HG03571 (cell line): ENCODE measurements around the gene DNAJC13.

Experiments
- ATAC-seq: cut with Tn5 transposase; IDR thresholded peaks from one replicate; pipeline ENCODE4 v1.9.1; 2021; ENCODE audit not compliant: unreplicated experiment

The DNAJC13 gene

DNA sequence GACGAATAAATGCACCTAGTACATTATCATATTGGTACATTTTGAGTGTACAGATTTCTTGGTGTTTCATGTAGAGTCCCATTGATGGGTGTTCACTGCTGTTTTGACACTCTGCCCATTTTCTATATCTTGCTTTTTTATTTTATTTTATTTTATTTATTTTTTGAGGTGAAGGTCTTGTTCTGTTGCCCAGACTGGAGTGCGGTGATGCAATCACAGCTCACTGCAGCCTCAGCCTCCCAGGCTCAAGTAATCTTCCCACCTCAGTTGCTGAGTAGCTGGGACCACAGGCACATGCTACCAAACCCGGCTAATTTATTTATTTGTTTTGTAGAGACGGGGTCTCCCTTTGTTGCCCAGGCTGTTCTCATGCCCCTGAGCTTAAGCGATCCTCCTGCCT lies 44.2 kb downstream of the DNAJC13 start:
- ATAC-seq = no peak

DNA sequence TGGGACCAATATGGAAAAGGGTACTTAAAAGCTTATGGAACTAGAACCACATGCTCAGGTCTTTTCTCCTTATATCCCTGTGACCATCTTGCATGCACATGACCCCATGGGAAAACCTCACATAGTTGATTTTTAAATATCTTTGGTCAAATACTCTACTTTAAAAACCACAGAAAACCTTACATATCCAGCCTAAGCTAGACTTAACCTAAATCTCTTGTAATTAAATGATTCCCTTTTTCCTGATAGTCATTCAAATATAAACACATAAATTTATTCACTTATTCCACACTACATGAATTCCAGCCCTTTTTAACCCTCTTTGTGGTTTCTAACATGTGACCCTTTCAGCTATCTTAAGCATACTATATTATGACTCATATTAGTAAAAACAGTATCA lies 46.8 kb downstream of the DNAJC13 start:
- ATAC-seq = no peak

DNA sequence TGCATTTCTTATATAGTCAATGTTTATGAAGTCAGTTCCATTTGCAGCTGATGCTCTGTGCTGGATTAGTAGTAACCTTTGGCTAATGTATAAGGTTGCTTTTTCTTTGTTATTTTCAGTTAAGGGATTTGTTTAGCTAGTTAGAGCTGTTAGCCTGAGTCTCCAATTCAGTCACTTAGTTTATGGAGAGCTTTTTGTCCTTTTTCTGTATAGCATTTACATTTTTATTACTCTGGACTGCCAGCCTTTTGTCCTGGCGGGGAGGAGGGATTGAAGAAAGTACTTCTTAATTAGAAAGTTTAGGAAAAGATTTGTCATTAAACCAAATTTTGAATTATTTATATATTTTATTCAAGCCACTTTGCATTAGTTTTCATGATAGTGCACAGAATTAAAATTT lies 52.0 kb downstream of the DNAJC13 start:
- ATAC-seq = no peak

DNA sequence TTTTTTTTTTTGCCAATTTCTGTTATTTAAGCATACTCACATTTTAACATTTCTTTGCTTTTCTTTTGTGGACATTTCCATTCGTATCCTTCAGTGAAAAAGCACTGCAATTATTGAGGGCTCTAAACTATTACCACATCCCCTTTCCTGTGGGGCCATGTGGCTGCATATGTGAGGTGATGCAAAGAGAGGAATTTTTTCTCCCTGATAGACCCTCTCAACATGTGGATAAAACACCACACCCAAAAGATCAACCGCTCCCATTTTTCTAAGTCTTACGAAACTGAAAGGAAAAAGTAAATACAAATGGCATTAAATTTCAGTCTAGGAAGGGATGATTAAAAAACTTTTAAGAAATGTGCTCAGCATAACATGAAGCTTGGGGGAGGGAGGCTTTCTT lies 68.8 kb downstream of the DNAJC13 start:
- no peak for ATAC-seq

DNA sequence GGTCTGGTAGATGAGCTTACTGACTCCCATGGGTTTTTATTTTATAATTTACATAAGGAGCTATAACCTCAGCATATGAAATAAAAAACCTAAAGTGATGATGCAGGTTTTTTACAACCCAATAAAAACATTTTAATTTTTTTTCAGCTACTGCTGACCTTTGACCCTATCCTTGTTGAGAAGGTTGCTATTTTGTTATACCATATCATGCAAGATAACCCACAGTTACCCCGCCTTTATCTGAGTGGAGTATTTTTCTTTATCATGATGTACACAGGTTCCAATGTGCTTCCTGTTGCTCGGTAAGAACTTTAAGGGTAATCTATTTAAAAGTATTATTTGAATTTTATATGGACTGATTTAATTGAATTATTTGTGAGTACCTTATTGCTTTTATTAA lies 70.8 kb downstream of the DNAJC13 start:
- ATAC-seq = no peak

DNA sequence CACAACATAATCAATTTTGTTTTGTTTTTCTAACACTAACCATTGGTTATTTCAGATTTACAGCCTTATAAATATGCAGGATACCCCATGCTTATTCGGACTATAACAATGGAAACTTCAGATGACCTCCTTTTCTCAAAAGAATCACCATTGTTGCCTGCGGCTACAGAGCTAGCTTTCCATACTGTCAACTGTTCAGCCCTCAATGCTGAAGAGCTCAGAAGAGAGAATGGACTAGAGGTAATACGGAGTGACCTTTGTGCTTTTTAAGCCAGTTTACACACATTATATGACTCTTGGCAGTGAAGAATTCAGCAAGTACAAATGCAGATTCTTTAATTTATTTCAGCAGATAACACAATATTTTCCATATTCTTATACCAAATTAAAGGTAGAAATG lies 81.8 kb downstream of the DNAJC13 start:
- ATAC-seq = no peak

DNA sequence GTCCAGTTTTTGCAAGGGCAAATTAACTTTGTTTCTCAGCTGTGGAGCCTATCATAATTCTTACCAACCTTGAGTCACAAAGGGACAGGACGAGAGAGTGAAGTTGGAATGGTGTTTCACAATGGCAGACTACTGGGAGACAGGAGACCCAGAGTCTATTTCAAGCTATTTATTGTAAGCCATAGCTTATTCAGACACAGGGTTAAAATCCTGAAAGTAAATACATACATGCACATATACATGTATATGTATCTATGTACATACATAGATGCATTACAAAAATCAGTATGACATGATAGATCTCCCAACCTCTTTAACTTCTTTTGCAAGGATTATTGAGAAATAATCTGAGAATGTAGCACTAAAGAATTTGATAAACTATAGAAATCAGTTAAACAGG lies 86.3 kb downstream of the DNAJC13 start:
- no peak for ATAC-seq

DNA sequence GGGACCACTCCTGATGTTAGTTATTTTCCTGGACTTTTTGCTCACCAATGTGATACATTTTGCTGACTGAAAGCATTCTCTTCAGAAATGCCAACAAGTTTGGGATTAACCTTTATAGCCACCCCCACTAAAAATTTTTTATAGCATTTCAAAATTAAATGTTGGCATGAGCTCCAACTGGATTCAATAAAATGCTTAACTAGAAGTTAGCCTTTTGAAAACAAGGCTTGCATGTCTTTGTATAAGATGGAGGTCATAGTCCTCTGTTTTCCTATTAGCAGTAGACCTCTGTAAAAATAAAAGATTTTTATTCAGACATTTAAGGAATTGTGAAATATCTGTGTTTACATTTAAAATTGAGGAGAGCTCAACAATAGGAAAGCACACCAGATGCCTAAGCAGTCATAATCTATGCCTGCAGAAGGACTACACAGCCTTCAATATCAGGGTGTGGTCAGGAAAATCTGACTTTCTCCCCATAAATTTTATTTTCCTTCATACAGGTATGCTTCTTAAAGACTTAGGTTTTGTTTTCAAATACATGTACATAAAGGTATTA lies 87.2 kb downstream of the DNAJC13 start:
- no peak for ATAC-seq

DNA sequence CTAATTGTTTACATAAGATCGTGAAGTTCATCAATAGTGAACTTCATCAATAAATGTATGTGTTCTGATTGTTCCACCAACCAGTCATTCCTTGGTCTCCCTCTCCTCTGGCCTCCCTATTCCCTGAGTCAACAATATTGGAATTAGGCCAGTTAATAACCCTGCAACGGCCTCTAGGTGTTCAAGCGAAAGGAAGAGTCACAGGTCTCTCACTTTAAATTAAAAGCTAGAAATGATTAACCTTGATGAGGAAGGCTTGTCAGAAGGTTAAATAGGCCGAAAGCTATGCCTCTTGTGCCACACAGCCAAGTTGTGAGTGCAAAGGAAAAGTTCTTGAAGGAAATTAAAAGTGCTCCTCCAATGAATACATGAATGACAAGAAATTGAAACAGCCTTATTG lies 90.4 kb downstream of the DNAJC13 start:
- ATAC-seq = no peak

DNA sequence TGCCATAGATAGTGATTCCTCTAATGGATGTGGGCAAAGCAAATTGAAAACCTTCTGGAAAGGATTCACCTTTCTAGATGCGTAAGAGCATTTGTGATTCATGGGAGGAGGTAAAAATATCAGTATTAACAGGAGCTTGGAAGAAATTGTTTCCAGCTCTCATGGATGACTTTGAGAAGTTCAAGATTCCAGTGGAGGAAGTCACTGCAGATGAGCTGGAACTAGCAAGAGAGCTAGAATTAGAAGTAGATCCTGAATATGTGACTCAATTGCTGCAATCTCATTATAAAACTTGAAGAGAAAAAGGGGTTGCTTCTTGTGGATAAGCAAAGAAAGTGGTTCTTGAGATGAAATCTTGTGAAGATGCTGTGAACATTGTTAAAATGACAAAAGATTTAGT lies 91.8 kb downstream of the DNAJC13 start:
- no peak for ATAC-seq

DNA sequence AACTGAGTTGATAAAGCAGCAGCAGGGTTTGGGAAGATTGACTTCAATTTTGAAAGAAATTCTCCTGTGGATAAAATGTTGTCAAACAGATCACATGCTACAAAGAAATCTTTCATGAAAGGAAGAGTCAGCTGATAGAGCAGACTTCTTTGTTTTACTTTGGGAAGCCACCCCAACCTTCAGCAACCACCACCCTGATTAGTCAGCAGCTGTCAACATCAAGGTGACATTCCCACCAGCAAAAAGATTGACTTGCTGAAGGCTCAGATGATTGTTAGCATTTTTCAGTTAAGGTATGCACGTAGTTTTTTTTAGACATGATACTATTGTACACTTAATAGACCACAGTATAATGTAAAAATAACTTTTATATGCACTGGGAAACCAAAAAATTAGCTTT lies 92.2 kb downstream of the DNAJC13 start:
- ATAC-seq = no peak

DNA sequence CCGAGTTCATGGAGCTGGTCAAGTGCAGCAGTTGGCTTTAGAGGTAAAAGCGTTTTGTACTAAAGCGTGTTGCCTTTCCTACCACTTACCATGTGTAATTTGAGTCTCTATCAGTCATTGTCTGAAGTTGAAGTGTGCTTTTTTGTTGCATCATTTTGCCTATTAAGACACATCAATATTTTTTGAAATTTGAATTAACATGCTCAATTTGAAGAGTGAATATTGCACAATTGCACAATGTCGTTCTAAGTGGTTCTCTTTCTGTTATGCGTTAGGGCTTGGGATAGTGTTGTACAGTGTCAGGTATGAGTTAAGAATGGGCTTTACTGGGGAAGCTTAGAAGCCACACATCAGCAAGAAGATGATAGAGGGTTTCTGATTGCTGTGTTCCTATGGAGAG lies 95.8 kb downstream of the DNAJC13 start:
- no peak for ATAC-seq

DNA sequence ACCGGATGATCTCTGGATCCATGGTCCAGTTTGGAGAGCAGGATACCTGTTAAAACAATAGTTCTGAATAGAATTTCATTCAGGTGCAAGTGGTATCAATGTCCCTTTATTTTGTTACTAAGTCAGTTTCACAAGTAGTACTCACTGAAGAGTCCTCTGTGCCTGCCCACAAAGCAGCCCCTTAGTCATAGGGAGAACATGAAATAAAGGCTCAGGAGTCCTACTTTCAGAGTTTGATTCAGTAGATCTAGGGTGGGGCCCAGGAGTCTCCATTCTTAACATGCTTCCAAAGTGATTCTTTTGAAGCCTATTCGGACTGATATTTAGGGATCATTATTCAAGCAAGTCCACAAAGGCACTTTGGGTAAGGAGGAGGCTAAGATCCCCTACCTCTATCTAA lies 100.0 kb downstream of the DNAJC13 start:
- no peak for ATAC-seq

DNA sequence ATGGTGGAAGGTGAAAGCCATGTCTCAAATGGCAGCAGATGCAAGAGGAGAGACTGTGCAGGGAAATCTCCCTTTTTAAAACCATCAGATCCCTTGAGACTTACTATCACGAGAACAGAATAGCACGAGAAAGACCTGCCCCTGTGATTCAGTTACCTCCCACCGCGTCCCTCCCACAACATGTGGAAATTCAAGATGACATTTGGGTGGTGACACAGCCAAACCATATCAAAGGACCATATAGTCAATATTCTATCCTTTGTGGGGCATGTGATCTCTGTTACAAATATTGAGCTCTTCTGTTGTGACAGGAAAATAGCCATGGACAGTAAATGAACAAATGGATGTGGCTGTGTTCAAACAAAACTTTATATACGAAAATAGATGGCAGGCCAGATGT lies 102.6 kb downstream of the DNAJC13 start:
- ATAC-seq = no peak

DNA sequence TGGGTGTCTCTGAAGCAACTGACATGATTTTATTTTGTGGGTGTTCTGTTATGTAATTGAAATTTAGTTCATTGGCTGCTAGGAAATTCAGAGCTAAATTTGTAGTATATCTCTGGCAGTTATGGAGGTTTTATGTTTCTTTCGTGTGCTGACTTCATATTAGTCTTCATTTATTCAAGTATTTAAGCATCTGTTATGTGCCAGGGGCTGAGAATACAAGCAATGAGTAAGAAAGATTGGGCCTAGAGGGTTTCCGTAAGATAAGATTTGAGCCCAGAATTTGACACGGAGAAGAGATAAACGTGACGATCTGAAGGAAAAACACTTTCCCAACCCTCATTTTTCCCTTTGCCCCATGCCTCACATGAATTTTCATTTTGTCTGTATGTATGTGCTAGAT lies 104.6 kb downstream of the DNAJC13 start:
- no peak for ATAC-seq

DNA sequence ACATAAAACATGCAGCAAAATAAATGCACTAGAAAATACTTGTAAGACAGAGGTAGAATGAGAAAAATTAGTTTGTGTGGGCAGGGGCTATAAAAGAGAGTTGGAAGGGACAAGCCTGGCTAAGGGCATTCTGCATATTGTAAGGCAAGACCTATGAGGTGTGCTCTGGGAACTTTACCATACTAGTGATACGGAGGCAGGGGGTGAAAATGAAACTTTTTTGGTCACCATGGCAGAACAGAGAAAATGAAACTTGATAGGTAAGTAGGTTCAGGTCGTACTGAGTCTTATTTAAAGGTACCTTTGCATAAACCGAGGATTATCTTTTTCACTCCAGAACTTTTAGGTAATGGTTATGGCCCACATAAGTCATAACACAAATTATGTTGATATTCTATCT lies 105.1 kb downstream of the DNAJC13 start:
- peak; percentile 75 for ATAC-seq

DNA sequence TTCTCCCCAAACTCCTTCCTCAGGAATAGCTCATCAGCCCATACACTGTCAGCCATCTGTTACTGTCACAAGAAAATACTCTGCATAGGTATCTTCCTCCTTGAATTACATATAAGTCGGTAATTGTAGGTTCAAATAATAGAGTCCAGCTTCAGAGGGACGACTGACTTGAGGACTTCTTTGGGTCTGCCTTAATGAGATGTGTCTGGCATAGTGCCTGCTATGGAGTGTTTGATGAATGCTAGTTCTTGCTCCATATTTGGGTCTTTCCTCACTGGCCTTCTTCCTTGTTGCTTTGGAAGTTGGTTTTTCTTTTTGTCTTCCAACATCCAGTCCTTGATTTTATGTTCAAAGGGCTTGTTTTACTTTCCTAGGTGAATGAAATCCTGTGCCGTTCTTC lies 113.3 kb downstream of the DNAJC13 start:
- ATAC-seq = no peak

DNA sequence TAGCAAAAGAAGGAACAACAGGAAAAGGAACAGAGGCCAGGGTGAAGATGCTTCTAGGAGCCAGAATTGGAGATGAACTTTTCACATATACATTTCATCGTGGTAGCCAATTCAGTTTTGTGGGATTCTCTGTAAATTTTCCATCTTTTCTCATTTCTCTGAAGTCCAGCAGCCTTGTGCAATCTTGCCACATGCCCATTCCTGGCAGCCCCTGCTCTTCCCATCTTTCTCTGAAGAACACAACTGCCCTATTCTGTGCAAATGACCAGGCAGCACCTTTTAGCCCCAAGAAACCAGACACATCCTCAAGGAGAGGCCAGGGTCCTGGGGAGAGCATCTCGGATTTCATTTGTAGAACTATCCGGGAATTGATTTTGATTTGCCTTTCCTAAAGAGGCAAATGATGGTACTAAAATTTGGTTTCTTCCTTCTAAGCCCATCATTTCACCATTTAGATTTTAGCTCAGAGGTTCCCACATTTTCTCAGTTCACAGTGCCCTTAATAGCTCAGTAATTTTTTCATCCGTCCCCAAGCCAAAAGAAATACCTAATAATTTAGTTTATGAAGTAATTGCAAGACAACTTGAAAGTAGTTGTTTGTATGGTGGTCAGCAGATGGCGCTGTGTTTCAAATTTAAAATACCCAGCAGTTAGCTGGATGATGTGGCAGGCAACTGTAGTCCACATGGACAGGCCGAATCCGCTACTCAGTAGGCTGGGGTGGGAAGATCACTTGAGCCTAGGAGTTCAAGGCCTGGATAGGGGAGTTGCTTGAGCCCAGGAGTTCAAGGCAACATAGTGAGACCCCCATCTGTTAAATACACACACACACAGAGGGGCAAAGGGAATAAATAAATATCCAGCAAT lies 118.5 kb downstream of the DNAJC13 start:
- ATAC-seq = no peak

DNA sequence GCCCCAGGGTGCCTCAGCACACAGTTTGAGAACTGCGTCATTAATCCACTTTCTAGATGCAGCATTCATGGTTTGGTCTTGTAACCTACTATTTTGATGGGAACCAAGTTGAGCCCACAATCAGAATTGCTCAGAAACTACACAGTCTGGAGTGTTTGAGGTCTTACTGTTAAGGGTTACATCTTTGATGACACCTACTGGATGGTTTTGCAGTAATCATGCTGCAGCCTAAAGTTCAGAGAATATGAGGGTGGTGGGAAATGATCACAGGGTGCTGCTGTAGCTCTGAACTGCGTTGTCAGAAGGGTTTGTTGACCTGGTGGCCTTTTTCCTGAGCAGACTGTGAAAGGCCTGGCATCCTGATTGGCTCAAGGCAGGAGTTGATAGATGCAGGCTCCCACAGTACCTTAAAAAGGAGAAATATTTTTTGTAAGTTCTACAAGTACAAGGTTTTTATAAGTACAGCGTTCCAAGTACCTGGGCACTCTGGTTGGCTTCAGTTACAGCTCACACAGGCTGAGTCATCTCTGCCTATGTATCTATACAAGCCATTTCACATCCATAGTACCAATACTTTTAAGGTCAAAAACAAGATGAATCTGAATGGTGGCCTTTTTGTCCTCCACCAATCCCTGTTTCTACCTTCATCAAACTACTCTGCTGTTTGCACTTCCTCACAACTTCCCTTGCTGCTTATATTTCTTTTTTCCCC lies 119.3 kb downstream of the DNAJC13 start:
- no peak for ATAC-seq

DNA sequence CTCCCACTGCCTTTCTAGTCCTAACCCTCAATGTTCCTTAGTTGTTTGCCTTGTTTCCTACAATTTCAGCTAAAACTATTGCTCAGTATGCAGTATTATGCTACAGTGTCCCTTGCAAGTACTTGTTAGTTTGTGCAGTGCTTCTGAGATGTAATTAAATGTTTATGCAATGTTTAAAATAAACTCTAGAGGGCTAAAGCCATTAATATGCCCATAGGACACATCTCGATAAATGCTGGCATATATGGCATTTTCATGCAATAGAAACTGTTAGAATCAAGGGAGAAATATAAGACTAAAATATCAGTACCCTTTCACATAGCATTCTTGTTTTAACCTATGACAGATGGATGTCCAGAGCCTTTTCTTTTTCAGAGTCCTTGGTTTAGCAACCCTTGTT lies 120.0 kb downstream of the DNAJC13 start:
- no peak for ATAC-seq

DNA sequence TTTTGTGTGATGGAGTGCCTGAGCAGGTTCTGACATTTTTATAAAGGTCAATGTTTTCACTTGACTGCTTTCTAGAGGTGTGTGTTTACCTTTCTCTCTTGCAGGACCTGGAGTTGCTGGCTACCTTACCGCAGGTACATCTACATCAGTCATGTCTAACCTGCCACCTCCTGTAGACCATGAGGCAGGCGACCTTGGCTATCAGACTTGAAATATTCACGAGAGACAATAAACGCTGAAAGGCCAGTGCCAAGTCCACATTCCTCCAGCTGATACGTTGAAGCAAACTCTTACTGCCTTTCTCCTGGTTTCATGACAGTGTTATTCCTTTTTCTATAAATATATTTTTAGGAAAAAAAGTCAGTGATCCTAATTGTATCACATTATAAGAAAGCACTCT lies 120.8 kb downstream of the DNAJC13 start:
- no peak for ATAC-seq

DNA sequence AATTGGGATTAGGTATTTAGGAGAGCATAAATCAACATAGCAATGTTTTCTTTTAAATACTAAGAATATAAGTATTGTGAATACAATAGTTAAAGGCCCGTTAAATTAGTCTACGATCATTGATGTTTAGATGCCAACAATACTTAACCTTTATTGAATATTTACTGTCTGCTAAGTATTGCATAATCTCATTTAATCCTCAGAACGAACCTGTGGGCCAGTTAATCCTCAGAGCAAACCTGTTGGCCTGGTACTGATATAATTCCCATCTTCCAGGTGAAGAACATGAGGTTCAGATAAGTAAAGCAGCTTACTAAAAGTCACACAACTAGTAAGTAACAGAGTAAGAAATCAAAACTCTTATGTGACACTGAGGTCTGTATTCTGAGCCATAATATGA lies 122.4 kb downstream of the DNAJC13 start:
- no peak for ATAC-seq
